ENCODE results near the gene REXO5.

GRCh38 chr16:20880867-20881502, 74.7 kb downstream of the REXO5 start:
- TF ChIP-seq CTCF (IDR thresholded peaks at IDR 0.05) (no peak), ZFX (IDR thresholded peaks at IDR 0.05; ENCODE audit: borderline replicate concordance) (no peak)

All from 22Rv1 (cell line).